HG03045 (cell line): Measurements from ENCODE around the gene SMIM26.

Source experiments
- ATAC-seq: cut with Tn5 transposase; IDR thresholded peaks from one replicate; pipeline ENCODE4 v1.9.1; 2021; ENCODE audit warnings: mild to moderate bottlenecking, moderate library complexity; ENCODE audit not compliant: unreplicated experiment

Gene SMIM26

GRCh38 chr20:18578581-18578980 is 11.3 kb downstream of the SMIM26 start:
- no peak for ATAC-seq

- ATAC-seq = no peak
Measured at GRCh38 chr20:18580012-18580411, 12.8 kb downstream of the SMIM26 start.

GRCh38 chr20:18585134-18585533 is 17.9 kb downstream of the SMIM26 start:
- ATAC-seq = no peak

- ATAC-seq = peak; percentile 91
Measured at GRCh38 chr20:18587665-18588573, 20.7 kb downstream of the SMIM26 start, which contains the start of gene DTD1. Gene DTD1 (plus strand): TSS chr20:18588054. CDS start chr20:18588073, 19 bp downstream.

- ATAC-seq = no peak
Measured at GRCh38 chr20:18588574-18588933, 21.3 kb downstream of the SMIM26 start.

- no peak for ATAC-seq
Measured at GRCh38 chr20:18589941-18590674, 22.9 kb downstream of the SMIM26 start.

GRCh38 chr20:18596270-18596669 is 29.0 kb downstream of the SMIM26 start:
- ATAC-seq = no peak

- no peak for ATAC-seq
Measured at GRCh38 chr20:18609741-18610140, 42.5 kb downstream of the SMIM26 start.

- no peak for ATAC-seq
Measured at GRCh38 chr20:18611492-18611891, 44.3 kb downstream of the SMIM26 start.

GRCh38 chr20:18613553-18613952 is 46.3 kb downstream of the SMIM26 start:
- ATAC-seq = no peak

- ATAC-seq = no peak
Measured at GRCh38 chr20:18614244-18614643, 47.0 kb downstream of the SMIM26 start.

GRCh38 chr20:18615020-18615650 is 47.9 kb downstream of the SMIM26 start:
- no peak for ATAC-seq
